ENCODE data around the gene ZCCHC17. TPM values are rescaled to one million over a fixed set of nuclear protein-coding genes. Genes with fewer than 3 reads are reported as not detected.
"Not testable (repeated sequence)": the region's sequence is repeated elsewhere in the genome, so short reads cannot be mapped to it uniquely, and the experiment has no call there.

ZCCHC17 gene, protein sequence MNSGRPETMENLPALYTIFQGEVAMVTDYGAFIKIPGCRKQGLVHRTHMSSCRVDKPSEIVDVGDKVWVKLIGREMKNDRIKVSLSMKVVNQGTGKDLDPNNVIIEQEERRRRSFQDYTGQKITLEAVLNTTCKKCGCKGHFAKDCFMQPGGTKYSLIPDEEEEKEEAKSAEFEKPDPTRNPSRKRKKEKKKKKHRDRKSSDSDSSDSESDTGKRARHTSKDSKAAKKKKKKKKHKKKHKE
- 10 to 100 TPM; 14.0 to 17.4 TPM for total RNA-seq
- total RNA-seq, result 13.9 to 40.9 reads per million in 2 donors

- no peak within 1 kb of the TSS for H3K27ac Mint-ChIP-seq
- DNase-seq (peak; percentile 84 to 92 (median 85)), ATAC-seq (peak; percentile 96)
- H3K36me3 Mint-ChIP-seq (ENCODE audit: low read depth), result no peaks in the 10 kb centered on the region
- H3K4me1 Mint-ChIP-seq, result peaks cover 25% of the 10 kb centered on the region
- H3K9me3 ChIP-seq (ENCODE audit: control insufficient read depth, low read length, poor library complexity, severe bottlenecking), result no peaks in the 10 kb centered on the region
- no peak within 1 kb of the TSS for H3K4me3 Mint-ChIP-seq
- no peaks in the 10 kb centered on the region for H3K27me3 Mint-ChIP-seq
Observed at GRCh38 chr1:31296486-31297276, at the start of gene ZCCHC17, which contains the start of gene SNRNP40. ZCCHC17 (plus strand) TSS chr1:31297032; CDS start chr1:31310099, 13,067 bp downstream. SNRNP40 (minus strand) TSS chr1:31296788; CDS start chr1:31296751, 37 bp downstream.

DNA sequence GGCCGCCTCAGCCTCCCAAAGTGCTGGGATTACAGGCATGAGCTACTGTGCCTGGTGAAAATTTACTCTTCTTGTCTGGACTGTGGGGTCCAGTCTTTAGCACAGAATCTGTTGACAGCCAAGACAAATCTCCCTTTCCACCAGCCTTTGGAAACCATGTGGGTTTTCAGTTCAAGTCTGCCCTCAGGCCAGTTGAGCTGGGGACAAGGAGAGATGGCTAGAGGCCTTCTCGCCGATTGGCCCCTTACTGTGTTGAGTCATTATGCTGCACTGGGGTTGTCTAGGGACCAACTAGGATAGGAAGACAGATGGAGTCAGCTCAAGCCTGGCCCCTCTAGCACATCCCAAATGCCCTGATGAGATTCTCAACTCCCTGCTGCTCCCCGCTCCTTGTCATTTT lies 48.6 kb upstream of the ZCCHC17 start:
- Mint-ChIP-seq H3K36me3 (ENCODE audit: low read depth) (no peaks in the 10 kb centered on the region), H3K4me1 (peaks cover 2% of the 10 kb centered on the region), H3K4me3 (no peak overlapping the region), H3K27me3 (no peaks in the 10 kb centered on the region), H3K27ac (no peak overlapping the region)
- H3K9me3 ChIP-seq (ENCODE audit: control insufficient read depth, low read length, poor library complexity, severe bottlenecking), result no peaks in the 10 kb centered on the region
- DNase-seq, result no peak
- no peak for ATAC-seq

DNA sequence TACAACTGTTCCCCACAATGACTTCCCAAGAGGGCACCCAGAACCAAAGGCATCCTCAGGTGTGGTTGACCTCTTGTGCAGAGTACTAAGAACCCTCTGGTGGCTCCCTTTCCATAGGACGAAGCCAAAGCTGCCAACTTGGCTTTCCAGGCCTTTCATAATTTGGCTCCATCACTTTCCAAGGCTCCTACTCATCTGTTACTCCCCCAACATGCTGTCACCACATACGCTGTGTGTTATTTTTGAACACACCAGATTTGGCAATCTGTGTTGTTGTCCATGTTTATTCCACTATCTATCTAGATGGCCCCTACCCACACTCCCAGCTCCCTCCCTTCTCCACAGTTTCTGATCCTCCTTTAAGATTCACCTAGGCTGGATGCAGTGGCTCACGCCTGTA lies 47.0 kb upstream of the ZCCHC17 start:
- no peaks in the 10 kb centered on the region for H3K36me3 Mint-ChIP-seq (ENCODE audit: low read depth)
- ATAC-seq, result no peak
- no peak for DNase-seq
- H3K4me1 Mint-ChIP-seq, result peaks cover 2% of the 10 kb centered on the region
- no peak overlapping the region for H3K4me3 Mint-ChIP-seq
- H3K27me3 Mint-ChIP-seq, result no peaks in the 10 kb centered on the region
- no peak overlapping the region for H3K27ac Mint-ChIP-seq
- no peaks in the 10 kb centered on the region for H3K9me3 ChIP-seq (ENCODE audit: control insufficient read depth, low read length, poor library complexity, severe bottlenecking)

DNA sequence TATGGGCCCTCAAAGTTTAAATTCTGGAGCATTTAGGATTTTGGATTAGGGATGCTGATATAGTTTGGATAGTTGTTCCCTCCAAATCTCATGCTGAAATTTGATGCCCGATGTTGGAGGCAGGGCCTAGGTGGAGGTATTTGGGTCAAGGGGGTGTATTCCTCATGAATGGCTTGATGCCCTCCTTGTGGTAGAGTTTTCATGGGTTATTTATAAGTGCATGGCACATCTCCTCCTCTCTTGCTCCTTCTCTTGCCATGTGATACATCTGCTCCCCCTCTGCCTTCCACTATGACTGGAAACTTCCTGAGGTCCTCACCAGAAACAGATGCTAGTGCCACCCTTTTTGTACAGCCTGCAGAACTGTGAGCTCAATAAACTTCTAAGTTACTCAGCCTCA lies 39.6 kb upstream of the ZCCHC17 start:
- no peaks in the 10 kb centered on the region for H3K4me1 Mint-ChIP-seq
- no peaks in the 10 kb centered on the region for H3K9me3 ChIP-seq (ENCODE audit: control insufficient read depth, low read length, poor library complexity, severe bottlenecking)
- H3K4me3 Mint-ChIP-seq, result no peak overlapping the region
- H3K36me3 Mint-ChIP-seq (ENCODE audit: low read depth), result peaks cover 9% of the 10 kb centered on the region
- DNase-seq (no peak), ATAC-seq (no peak)
- H3K27ac Mint-ChIP-seq, result no peak overlapping the region
- H3K27me3 Mint-ChIP-seq, result no peaks in the 10 kb centered on the region

GRCh38 chr1:31258581-31258980 lies 38.3 kb upstream of the ZCCHC17 start:
- Mint-ChIP-seq H3K36me3 (ENCODE audit: low read depth) (peaks cover 9% of the 10 kb centered on the region), H3K4me1 (no peaks in the 10 kb centered on the region), H3K27ac (no peak overlapping the region), H3K4me3 (no peak overlapping the region), H3K27me3 (no peaks in the 10 kb centered on the region)
- DNase-seq (no peak), ATAC-seq (no peak)
- H3K9me3 ChIP-seq (ENCODE audit: control insufficient read depth, low read length, poor library complexity, severe bottlenecking), result no peaks in the 10 kb centered on the region

DNA sequence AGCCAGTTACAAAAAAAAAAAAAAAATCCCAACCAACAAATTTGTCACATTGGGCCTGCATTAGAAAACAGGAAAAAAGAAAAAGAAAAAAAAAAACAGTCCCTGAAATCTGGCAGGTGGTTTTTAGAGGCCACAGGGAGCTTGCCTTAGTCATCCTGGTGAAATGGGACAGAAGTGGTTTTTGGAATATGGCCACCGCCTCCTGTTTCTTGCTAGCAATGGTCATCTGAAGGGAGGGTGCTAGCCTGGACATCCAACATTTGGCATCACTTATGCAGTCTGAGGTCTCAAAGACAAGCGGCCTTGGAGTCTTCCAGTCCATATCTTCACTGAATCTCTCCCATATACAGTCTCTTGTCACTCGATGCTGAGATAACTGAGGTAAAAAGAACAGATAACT lies 37.1 kb upstream of the ZCCHC17 start:
- no peaks in the 10 kb centered on the region for H3K27me3 Mint-ChIP-seq
- DNase-seq (no peak), ATAC-seq (no peak)
- H3K27ac Mint-ChIP-seq, result no peak overlapping the region
- H3K4me3 Mint-ChIP-seq, result no peak overlapping the region
- H3K9me3 ChIP-seq (ENCODE audit: control insufficient read depth, low read length, poor library complexity, severe bottlenecking), result no peaks in the 10 kb centered on the region
- H3K36me3 Mint-ChIP-seq (ENCODE audit: low read depth), result peaks cover 9% of the 10 kb centered on the region
- no peaks in the 10 kb centered on the region for H3K4me1 Mint-ChIP-seq

GRCh38 chr1:31261916-31262315 lies 34.9 kb upstream of the ZCCHC17 start:
- H3K27me3 Mint-ChIP-seq, result no peaks in the 10 kb centered on the region
- peaks cover 3% of the 10 kb centered on the region for H3K4me1 Mint-ChIP-seq
- peaks cover 13% of the 10 kb centered on the region for H3K36me3 Mint-ChIP-seq (ENCODE audit: low read depth)
- ATAC-seq (no peak), DNase-seq (no peak)
- no peak overlapping the region for H3K4me3 Mint-ChIP-seq
- H3K9me3 ChIP-seq (ENCODE audit: control insufficient read depth, low read length, poor library complexity, severe bottlenecking), result no peaks in the 10 kb centered on the region
- no peak overlapping the region for H3K27ac Mint-ChIP-seq

- H3K36me3 Mint-ChIP-seq (ENCODE audit: low read depth), result peaks cover 13% of the 10 kb centered on the region
- not testable (repeated sequence) for ATAC-seq; H3K4me3 Mint-ChIP-seq; H3K4me1 Mint-ChIP-seq; H3K9me3 ChIP-seq (ENCODE audit: control insufficient read depth, low read length, poor library complexity, severe bottlenecking); H3K27ac Mint-ChIP-seq; H3K27me3 Mint-ChIP-seq; DNase-seq
Observed at GRCh38 chr1:31262393-31262792, 34.4 kb upstream of the ZCCHC17 start.

- Mint-ChIP-seq H3K27ac (no peak overlapping the region), H3K36me3 (ENCODE audit: low read depth) (peaks cover 7% of the 10 kb centered on the region), H3K4me1 (peaks cover 3% of the 10 kb centered on the region), H3K4me3 (no peak overlapping the region), H3K27me3 (no peaks in the 10 kb centered on the region)
- DNase-seq (no peak), ATAC-seq (no peak)
- no peaks in the 10 kb centered on the region for H3K9me3 ChIP-seq (ENCODE audit: control insufficient read depth, low read length, poor library complexity, severe bottlenecking)
Observed at GRCh38 chr1:31263408-31263807, 33.4 kb upstream of the ZCCHC17 start.

DNA sequence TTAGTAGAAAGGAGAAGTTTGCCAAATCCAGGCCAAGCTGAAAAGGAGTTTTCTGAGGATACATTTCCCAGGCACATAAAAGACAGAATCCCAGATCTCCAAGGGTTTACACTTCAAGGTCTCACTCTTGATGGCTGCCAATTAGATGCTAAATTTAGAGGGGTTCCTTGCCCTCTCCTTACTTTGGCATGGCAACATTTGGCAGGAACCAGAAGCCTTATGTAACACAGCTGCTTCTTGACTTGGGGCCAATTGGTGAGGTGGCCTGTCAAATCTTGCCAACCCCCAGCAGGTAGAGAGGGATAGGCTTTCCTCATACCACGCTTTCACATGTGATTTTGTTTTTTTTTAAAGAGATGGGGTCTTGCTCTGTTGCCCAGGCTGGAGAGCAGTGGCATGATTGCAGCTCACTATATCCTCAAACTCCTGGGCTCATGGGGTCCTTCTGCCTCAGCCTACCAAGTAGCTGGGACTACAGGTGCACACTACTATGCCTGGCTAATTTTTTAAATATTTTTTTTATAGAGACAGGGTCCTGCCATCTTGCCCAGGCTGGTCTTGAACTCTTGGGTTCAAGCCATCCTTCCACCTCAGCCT lies 31.9 kb upstream of the ZCCHC17 start:
- H3K4me3 Mint-ChIP-seq, result no peak overlapping the region
- ATAC-seq, result no peak
- no peak for DNase-seq
- no peaks in the 10 kb centered on the region for H3K27me3 Mint-ChIP-seq
- H3K4me1 Mint-ChIP-seq, result peaks cover 3% of the 10 kb centered on the region
- H3K9me3 ChIP-seq (ENCODE audit: control insufficient read depth, low read length, poor library complexity, severe bottlenecking), result no peaks in the 10 kb centered on the region
- H3K36me3 Mint-ChIP-seq (ENCODE audit: low read depth), result peaks cover 5% of the 10 kb centered on the region
- no peak overlapping the region for H3K27ac Mint-ChIP-seq

DNA sequence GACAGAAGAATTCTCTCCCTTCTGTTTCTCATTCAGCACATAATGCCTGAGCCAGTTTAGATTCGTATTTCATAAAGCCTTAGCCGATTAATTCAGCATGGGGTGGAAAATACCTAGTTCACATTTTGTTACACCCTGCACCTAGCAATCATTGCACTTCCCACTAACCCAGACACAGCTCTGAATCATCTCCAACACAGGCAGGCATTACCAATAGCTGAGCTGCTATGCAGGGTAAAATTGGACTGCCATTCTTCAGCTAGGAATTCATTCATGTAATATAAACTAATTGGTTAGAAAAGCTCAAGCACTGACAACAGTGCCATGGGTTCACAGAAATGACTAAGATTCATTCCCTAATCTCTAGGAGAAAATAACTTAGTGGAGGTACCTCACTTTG lies 30.3 kb upstream of the ZCCHC17 start:
- DNase-seq, result no peak
- H3K9me3 ChIP-seq (ENCODE audit: control insufficient read depth, low read length, poor library complexity, severe bottlenecking), result no peaks in the 10 kb centered on the region
- ATAC-seq, result no peak
- H3K27me3 Mint-ChIP-seq, result no peaks in the 10 kb centered on the region
- H3K36me3 Mint-ChIP-seq (ENCODE audit: low read depth), result peaks cover 5% of the 10 kb centered on the region
- peaks cover 3% of the 10 kb centered on the region for H3K4me1 Mint-ChIP-seq
- H3K4me3 Mint-ChIP-seq, result no peak overlapping the region
- H3K27ac Mint-ChIP-seq, result no peak overlapping the region

GRCh38 chr1:31272369-31272768 lies 24.5 kb upstream of the ZCCHC17 start:
- H3K9me3 ChIP-seq (ENCODE audit: control insufficient read depth, low read length, poor library complexity, severe bottlenecking), result no peaks in the 10 kb centered on the region
- Mint-ChIP-seq H3K36me3 (ENCODE audit: low read depth) (peaks cover 4% of the 10 kb centered on the region), H3K27me3 (no peaks in the 10 kb centered on the region), H3K4me3 (no peak overlapping the region), H3K27ac (no peak overlapping the region), H3K4me1 (peaks cover 9% of the 10 kb centered on the region)
- DNase-seq (no peak), ATAC-seq (no peak)

GRCh38 chr1:31273619-31274018 lies 23.2 kb upstream of the ZCCHC17 start:
- no peaks in the 10 kb centered on the region for H3K9me3 ChIP-seq (ENCODE audit: control insufficient read depth, low read length, poor library complexity, severe bottlenecking)
- no peak overlapping the region for H3K4me3 Mint-ChIP-seq
- no peaks in the 10 kb centered on the region for H3K27me3 Mint-ChIP-seq
- H3K4me1 Mint-ChIP-seq, result peaks cover 13% of the 10 kb centered on the region
- ATAC-seq (no peak), DNase-seq (no peak)
- peaks cover 6% of the 10 kb centered on the region for H3K36me3 Mint-ChIP-seq (ENCODE audit: low read depth)
- H3K27ac Mint-ChIP-seq, result peak overlapping the region; percentile 45
